Esophagus squamous epithelium (tissue), 5 donors: Measurements from ENCODE around the gene LRRC2. TPM values are rescaled to one million over a fixed set of nuclear protein-coding genes. Genes with fewer than 3 reads are reported as not detected.

Experiments
- DNase-seq: peaks from one replicate; lab custom pipeline; 2025; lab: John Stamatoyannopoulos, UW
- H3K27ac ChIP-seq, 4 donors: fragments of 200-600 bp; sonication (generic); one replicate each; pipeline ENCODE4 v1.5.1; 2016 to 2019; ENCODE audit warnings: mild to moderate bottlenecking in 1 of 4
- H3K27me3 ChIP-seq, 4 donors: fragments of 200-600 bp; sonication (generic); 1 replicate in 3 of 4; 2 replicates in 1 of 4; pipeline versions ENCODE4 v1.5.1 to v1.6.0; 2017 to 2021; ENCODE audit warnings: antibody characterized with exemption in 1 of 4
- H3K36me3 ChIP-seq, 3 donors: fragments of 200-600 bp; sonication (generic); one replicate each; pipeline ENCODE4 v1.5.1; 2016 to 2019
- H3K4me1 ChIP-seq, 3 donors: fragments of 200-600 bp; sonication (generic); one replicate each; pipeline ENCODE4 v1.5.1; 2017 to 2019
- H3K4me3 ChIP-seq, 4 donors: fragments of 200-600 bp; sonication (generic); 1 replicate in 3 of 4; 2 replicates in 1 of 4; pipeline ENCODE4 v1.5.1; 2016 to 2019; ENCODE audit warnings: mild to moderate bottlenecking in 2 of 4, moderate library complexity in 1 of 4
- H3K9me3 ChIP-seq, 3 donors: fragments of 200-600 bp; sonication (generic); one replicate each; pipeline ENCODE4 v1.5.1; 2016 to 2019
- POLR2A ChIP-seq, 4 donors: fragments of 450-650 bp; IDR thresholded peaks; one replicate each; pipeline ENCODE4 v1.6.1; 2017; ENCODE audit warnings: antibody characterized with exemption in 4 of 4, mild to moderate bottlenecking in 4 of 4, moderate library complexity in 3 of 4
- WGBS, 2 donors: methylation state at CpG; one replicate each; pipeline ENCODE4 v1.1.5; 2018; 5-methylcytosine and 5-hydroxymethylcytosine counted together
- intact Hi-C: fragments of 100-400 bp; cut with DNase I; formaldehyde crosslinking; loops from one replicate; pipeline ENCODE4 v1.15.0; 2022
- total RNA-seq, 4 donors: library from RNA; depleted of rRNA; stranded (reverse); fragments of >200 nt; gene quantifications; one replicate each; pipeline ENCODE4 v1.1.0, GENCODE V29; 2016
- TF ChIP-seq, protein P1 (sequence below), 6 experiments: fragments of 450-650 bp in 4 of 6; fragments of 200-600 bp in 2 of 6; sonication (generic) in 2 of 6; IDR thresholded peaks; one replicate each; pipeline ENCODE4 v1.5.1; 2016 to 2019; ENCODE audit warnings: antibody characterized with exemption in 6 of 6, mild to moderate bottlenecking in 4 of 6, moderate library complexity in 4 of 6
- donor health status: DM: yes; HTN: yes; CAD: no.

The LRRC2 gene
- total RNA-seq, 4 donors from 2014 or later: 0.26 to 2.7 (median 1.1) TPM; not detected in 1

DNA sequence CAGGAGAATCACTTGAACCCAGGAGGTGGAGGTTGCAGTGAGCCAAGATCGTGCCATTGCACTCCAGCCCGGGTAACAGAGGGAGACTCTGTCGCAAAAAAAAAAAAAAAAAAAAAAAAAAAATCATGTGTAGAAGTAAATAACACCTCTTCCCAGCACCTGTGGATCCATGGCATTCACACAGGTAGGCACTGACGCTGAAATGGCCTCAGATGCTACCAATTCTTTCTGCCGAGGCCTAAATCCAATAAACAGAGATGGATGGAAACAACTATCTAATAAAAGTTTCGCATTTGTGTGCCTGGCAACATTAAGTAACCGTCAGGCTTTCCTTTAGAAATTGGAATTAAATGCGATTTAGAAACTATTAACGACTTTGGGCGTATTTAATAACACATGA, 10.3 kb upstream of the LRRC2 start:
- no peak for DNase-seq
- 71 to 79% methylated on average over 10 of the region's 10 CpGs for WGBS, 2 donors
- Histone ChIP-seq H3K36me3 (no peaks in the 10 kb centered on the region), H3K4me1 (peaks cover 0 to 15% (median 0%) of the 10 kb centered on the region in 3 donors), H3K4me3 (no peak overlapping the region), H3K27me3 (peaks cover 0 to 57% (median 1%) of the 10 kb centered on the region in 4 donors), H3K9me3 (no peaks in the 10 kb centered on the region), H3K27ac (no peak overlapping the region)
- intact Hi-C loops: no loop called here
- TF ChIP-seq, protein P1, sequence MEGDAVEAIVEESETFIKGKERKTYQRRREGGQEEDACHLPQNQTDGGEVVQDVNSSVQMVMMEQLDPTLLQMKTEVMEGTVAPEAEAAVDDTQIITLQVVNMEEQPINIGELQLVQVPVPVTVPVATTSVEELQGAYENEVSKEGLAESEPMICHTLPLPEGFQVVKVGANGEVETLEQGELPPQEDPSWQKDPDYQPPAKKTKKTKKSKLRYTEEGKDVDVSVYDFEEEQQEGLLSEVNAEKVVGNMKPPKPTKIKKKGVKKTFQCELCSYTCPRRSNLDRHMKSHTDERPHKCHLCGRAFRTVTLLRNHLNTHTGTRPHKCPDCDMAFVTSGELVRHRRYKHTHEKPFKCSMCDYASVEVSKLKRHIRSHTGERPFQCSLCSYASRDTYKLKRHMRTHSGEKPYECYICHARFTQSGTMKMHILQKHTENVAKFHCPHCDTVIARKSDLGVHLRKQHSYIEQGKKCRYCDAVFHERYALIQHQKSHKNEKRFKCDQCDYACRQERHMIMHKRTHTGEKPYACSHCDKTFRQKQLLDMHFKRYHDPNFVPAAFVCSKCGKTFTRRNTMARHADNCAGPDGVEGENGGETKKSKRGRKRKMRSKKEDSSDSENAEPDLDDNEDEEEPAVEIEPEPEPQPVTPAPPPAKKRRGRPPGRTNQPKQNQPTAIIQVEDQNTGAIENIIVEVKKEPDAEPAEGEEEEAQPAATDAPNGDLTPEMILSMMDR (IDR thresholded peaks at IDR 0.05): no peak
- TF ChIP-seq POLR2A (IDR thresholded peaks at IDR 0.05): no peak

- peaks cover 0 to 15% (median 0%) of the 10 kb centered on the region in 3 donors for H3K4me1 ChIP-seq
- WGBS, 2 donors: 75 to 89% methylated on average over 8 to 11 of the region's 11 CpGs
- H3K9me3 ChIP-seq: no peaks in the 10 kb centered on the region
- DNase-seq: no peak
- H3K4me3 ChIP-seq: no peak overlapping the region
- H3K27me3 ChIP-seq: peaks cover 0 to 53% (median 1%) of the 10 kb centered on the region in 4 donors
- no peak overlapping the region for H3K27ac ChIP-seq
- H3K36me3 ChIP-seq: no peaks in the 10 kb centered on the region
- TF ChIP-seq, protein P1 (IDR thresholded peaks at IDR 0.05): no peak
- no peak for TF ChIP-seq POLR2A (IDR thresholded peaks at IDR 0.05)
- intact Hi-C loops: no loop called here
Measured at GRCh38 chr3:46575577-46576222, 9.6 kb upstream of the LRRC2 start.

- DNase-seq: no peak
- Histone ChIP-seq H3K4me1 (peaks cover 0 to 15% (median 0%) of the 10 kb centered on the region in 3 donors), H3K27me3 (peaks cover 0 to 46% (median 1%) of the 10 kb centered on the region in 4 donors), H3K36me3 (no peaks in the 10 kb centered on the region), H3K27ac (no peak overlapping the region), H3K9me3 (no peaks in the 10 kb centered on the region), H3K4me3 (no peak overlapping the region)
- no peak for TF ChIP-seq POLR2A (IDR thresholded peaks at IDR 0.05)
- TF ChIP-seq, protein P1 (IDR thresholded peaks at IDR 0.05): no peak
- 78 to 89% methylated on average over 5 of the region's 5 CpGs for WGBS, 2 donors
- intact Hi-C loops: no loop called here
Measured at GRCh38 chr3:46574881-46575576, 8.9 kb upstream of the LRRC2 start.

DNA sequence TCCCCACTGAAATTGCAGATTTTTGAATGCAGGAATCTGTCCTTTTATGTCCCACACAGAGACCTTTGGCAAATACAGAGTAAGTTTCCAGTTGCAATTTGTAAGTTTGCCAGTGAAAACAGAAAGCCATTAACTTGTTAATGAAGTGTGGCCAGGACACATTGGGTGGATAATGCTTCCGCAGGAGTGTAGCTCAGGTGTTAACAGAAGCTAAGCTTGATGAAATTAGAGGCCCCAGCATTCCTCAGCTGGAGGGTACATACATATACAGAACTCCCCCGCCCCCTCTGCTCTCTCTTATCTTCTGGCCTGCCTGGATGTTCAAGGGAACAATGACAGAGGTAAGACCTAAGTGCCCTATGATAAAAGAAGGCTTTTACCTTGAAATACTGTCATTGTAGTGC, 8.1 kb upstream of the LRRC2 start:
- H3K9me3 ChIP-seq: no peaks in the 10 kb centered on the region
- intact Hi-C loops: no loop called here
- TF ChIP-seq POLR2A (IDR thresholded peaks at IDR 0.05): no peak
- TF ChIP-seq, protein P1 (IDR thresholded peaks at IDR 0.05): no peak
- H3K36me3 ChIP-seq: no peaks in the 10 kb centered on the region
- 40 to 75% methylated on average over 2 of the region's 2 CpGs for WGBS, 2 donors
- no peak overlapping the region for H3K4me3 ChIP-seq
- no peak overlapping the region for H3K27ac ChIP-seq
- peaks cover 0 to 39% (median 1%) of the 10 kb centered on the region in 4 donors for H3K27me3 ChIP-seq
- H3K4me1 ChIP-seq: peaks cover 0 to 10% (median 0%) of the 10 kb centered on the region in 3 donors
- DNase-seq: no peak

DNA sequence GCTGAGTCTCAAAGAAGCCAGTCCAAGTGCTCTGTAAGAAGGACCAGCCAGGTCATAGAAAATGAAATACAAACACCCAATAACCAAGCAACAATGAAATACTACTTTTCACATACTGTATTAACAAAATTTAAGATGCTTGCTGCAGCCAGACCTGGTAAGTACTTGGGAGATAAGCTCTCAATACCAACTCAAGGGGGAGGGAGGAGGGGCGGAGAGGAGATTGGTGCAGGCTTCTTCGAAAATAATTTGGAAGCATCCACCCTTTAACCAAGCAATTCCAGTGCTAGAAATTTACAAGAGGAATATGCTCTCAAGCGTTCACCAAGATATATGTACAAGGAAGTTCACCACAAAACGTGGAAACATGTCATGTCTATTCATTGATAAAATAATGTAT, 7.6 kb upstream of the LRRC2 start:
- no peak for TF ChIP-seq POLR2A (IDR thresholded peaks at IDR 0.05)
- TF ChIP-seq, protein P1 (IDR thresholded peaks at IDR 0.05): no peak
- 30 to 44% methylated on average over 4 of the region's 4 CpGs for WGBS, 2 donors
- H3K36me3 ChIP-seq: no peaks in the 10 kb centered on the region
- H3K9me3 ChIP-seq: no peaks in the 10 kb centered on the region
- peaks cover 0 to 37% (median 1%) of the 10 kb centered on the region in 4 donors for H3K27me3 ChIP-seq
- intact Hi-C loops: no loop called here
- no peak overlapping the region for H3K4me3 ChIP-seq
- no peak for DNase-seq
- no peak overlapping the region for H3K27ac ChIP-seq
- H3K4me1 ChIP-seq: peaks cover 0 to 4% (median 0%) of the 10 kb centered on the region in 3 donors
